NCI-H82 treated with DMSO at 0.1 percent for 48 hours (cell line): Measurements from ENCODE around the gene UPK3B.
"Not testable (repeated sequence)": the region's sequence is repeated elsewhere in the genome, so short reads cannot be mapped to it uniquely, and the experiment has no call there.

Experiments
- DNase-seq: peaks from one replicate; lab custom pipeline; 2025; ENCODE audit not compliant: unreplicated experiment; lab: John Stamatoyannopoulos, UW

UPK3B gene

GRCh38 chr7:76487969-76488368 lies 22.4 kb upstream of the UPK3B start:
- DNase-seq, result not testable (repeated sequence)

- not testable (repeated sequence) for DNase-seq
Measured at GRCh38 chr7:76492139-76492538, 18.2 kb upstream of the UPK3B start.

- not testable (repeated sequence) for DNase-seq
Measured at GRCh38 chr7:76495717-76496116, 14.6 kb upstream of the UPK3B start.

- DNase-seq, result not testable (repeated sequence)
Measured at GRCh38 chr7:76497918-76498582, 12.3 kb upstream of the UPK3B start.

GRCh38 chr7:76498583-76499200 lies 11.7 kb upstream of the UPK3B start:
- DNase-seq, result not testable (repeated sequence)

GRCh38 chr7:76499201-76499923 lies 11.0 kb upstream of the UPK3B start:
- DNase-seq, result not testable (repeated sequence)

GRCh38 chr7:76499924-76500241 lies 10.5 kb upstream of the UPK3B start:
- not testable (repeated sequence) for DNase-seq

- not testable (repeated sequence) for DNase-seq
Measured at GRCh38 chr7:76502224-76502623, 8.1 kb upstream of the UPK3B start.

- DNase-seq, result not testable (repeated sequence)
Measured at GRCh38 chr7:76502836-76503235, 7.5 kb upstream of the UPK3B start.

- not testable (repeated sequence) for DNase-seq
Measured at GRCh38 chr7:76503244-76503643, 7.1 kb upstream of the UPK3B start.

GRCh38 chr7:76504351-76505167 lies 5.8 kb upstream of the UPK3B start:
- not testable (repeated sequence) for DNase-seq

GRCh38 chr7:76505168-76506080 lies 4.9 kb upstream of the UPK3B start:
- DNase-seq, result no peak

GRCh38 chr7:76506081-76506440 lies 4.3 kb upstream of the UPK3B start:
- no peak for DNase-seq

- DNase-seq, result not testable (repeated sequence)
Measured at GRCh38 chr7:76506643-76507042, 3.7 kb upstream of the UPK3B start.

- DNase-seq, result no peak
Measured at GRCh38 chr7:76507723-76508406, 2.5 kb upstream of the UPK3B start.

GRCh38 chr7:76511200-76511910 lies 1.0 kb downstream of the UPK3B start:
- not testable (repeated sequence) for DNase-seq

- not testable (repeated sequence) for DNase-seq
Measured at GRCh38 chr7:76511911-76512885, 1.8 kb downstream of the UPK3B start.
